ENCODE results near the gene TFAM. TPM values are rescaled to one million over a fixed set of nuclear protein-coding genes. Genes with fewer than 3 reads are reported as not detected.
"Not testable (repeated sequence)": the region's sequence is repeated elsewhere in the genome, so short reads cannot be mapped to it uniquely, and the experiment has no call there.

The TFAM gene
- total RNA-seq, 2 experiments from 2014 or later, result 87.7 to 91.8 TPM

DNA sequence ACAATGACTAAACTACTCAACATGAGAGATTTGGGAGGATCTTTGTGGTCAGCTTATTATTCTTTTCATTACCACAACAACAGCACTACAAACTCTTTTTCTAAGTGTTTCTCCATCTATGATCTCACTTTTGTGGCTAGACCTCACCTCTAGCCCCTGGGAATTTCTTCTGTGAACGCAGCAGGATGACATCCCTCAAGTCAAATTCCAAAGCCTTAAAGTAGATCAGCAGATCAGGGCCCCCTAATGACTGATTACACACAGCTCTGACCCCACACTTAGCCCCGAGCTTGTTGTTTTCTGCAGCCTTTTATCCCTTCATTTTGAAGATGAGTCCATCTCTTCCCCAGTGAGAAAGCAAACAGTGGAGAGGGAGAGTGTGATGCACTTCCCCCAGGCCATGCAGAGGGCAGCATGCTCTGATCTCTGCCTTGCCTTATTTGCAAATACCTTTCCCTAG is 27.3 kb downstream of the TFAM start:
- Mint-ChIP-seq H3K4me1 (ENCODE audit: low read depth) (no peaks in the 10 kb centered on the region), H3K27ac (no peak overlapping the region), H3K9me3 (no peaks in the 10 kb centered on the region), H3K36me3 (ENCODE audit: low read depth) (no peaks in the 10 kb centered on the region), H3K4me3 (no peak overlapping the region), H3K27me3 (ENCODE audit: low read depth) (peaks cover 4% of the 10 kb centered on the region)
- CTCF ChIA-PET, result interaction anchor here (0.8 kb wide), 1 partner anchor 119 kb away, joined by 3 read pairs; no protein-coding TSS in a partner anchor
- intact Hi-C loops (cut with micrococcal nuclease), result no loop called here
- no peak for DNase-seq

DNA sequence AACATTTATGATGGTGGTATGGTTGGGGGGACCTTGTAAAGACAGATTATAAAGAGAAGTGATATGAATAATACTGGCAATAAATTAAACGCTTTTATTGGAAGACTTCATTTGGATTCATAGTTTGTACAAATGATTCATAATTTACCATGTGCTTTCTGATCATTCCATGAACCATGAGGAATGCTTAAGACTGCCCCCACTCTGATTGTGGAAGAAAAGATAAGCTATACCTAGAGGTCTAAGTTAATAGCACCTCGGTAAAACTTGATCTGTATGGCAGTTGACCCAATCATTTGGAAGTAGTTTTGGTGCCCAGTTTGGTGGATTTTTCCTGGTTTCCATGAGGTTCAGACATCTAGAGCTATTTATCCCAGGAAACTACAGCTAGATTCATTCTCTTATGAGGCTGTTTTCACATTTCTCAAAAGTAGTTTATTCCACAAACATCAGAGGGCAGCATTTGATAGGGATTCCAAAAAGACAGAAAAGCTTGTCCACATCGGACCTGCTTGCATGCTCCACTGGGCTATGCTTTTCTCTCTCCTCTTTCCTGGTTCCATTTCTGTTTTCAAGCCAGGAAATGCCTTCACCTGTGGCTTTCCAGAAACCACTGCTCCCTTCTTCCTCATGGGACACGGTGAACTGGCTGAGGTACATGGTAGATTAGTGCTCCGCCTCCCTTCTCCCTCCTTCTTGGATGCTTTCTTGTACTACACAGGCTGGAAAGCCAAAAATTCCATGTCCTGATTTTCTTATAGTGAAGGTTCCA is 29.2 kb downstream of the TFAM start:
- peaks cover 2% of the 10 kb centered on the region for H3K36me3 Mint-ChIP-seq (ENCODE audit: low read depth)
- intact Hi-C loops (cut with micrococcal nuclease), result no loop called here
- H3K4me3 Mint-ChIP-seq, result no peak overlapping the region
- peaks cover 6% of the 10 kb centered on the region for H3K27me3 Mint-ChIP-seq (ENCODE audit: low read depth)
- DNase-seq, result no peak
- H3K4me1 Mint-ChIP-seq (ENCODE audit: low read depth), result no peaks in the 10 kb centered on the region
- CTCF ChIA-PET, result no interaction called here
- H3K9me3 Mint-ChIP-seq, result peaks cover 4% of the 10 kb centered on the region
- H3K27ac Mint-ChIP-seq, result no peak overlapping the region

DNA sequence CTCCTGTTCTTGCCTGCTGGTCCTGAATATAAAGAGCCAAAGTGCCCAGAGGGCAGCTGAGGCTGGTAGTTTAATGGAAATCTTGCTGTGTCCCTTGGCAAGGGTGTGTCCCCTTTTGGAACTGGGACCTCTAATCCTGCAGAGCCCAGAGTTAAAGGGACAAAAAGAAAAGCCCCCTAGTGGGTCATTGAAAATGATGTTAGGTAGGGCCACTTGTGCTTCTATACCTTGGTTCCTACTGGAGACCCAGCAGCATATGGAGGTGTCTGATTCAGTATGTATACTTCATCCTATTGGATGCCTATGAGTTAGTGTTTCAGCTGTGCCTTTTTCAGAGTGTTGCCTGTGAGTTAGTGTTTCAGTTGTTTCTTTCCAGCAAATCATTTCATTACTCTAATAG is 30.5 kb downstream of the TFAM start:
- intact Hi-C loops (cut with micrococcal nuclease), result no loop called here

DNA sequence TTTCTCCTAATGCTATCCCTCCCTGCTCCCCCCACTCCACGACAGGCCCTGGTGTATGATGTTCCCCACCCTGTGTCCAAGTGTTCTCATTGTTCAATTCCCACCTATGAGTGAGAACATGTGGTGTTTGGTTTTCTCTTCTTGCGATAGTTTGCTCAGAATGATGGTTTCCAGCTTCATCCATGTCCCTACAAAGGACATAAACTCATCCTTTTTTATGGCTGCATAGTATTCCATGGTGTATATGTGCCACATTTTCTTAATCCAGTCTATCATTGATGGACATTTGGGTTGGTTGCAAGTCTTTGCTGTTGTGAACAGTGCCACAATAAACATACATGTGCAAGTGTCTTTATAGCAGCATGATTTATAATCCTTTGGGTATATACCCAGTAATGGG is 32.7 kb downstream of the TFAM start:
- H3K36me3 Mint-ChIP-seq (ENCODE audit: low read depth); CTCF ChIA-PET; H3K4me1 Mint-ChIP-seq (ENCODE audit: low read depth); H3K9me3 Mint-ChIP-seq; H3K27ac Mint-ChIP-seq; intact Hi-C loops (cut with micrococcal nuclease); H3K4me3 Mint-ChIP-seq; DNase-seq: not testable (repeated sequence)
- H3K27me3 Mint-ChIP-seq (ENCODE audit: low read depth), result peaks cover 15% of the 10 kb centered on the region

More for the DNA sequence above, 30.5 kb downstream of the TFAM start:
- Mint-ChIP-seq H3K27ac (no peak overlapping the region), H3K9me3 (peaks cover 4% of the 10 kb centered on the region), H3K27me3 (ENCODE audit: low read depth) (peaks cover 8% of the 10 kb centered on the region), H3K4me1 (ENCODE audit: low read depth) (no peaks in the 10 kb centered on the region), H3K4me3 (no peak overlapping the region), H3K36me3 (ENCODE audit: low read depth) (peaks cover 3% of the 10 kb centered on the region)
- CTCF ChIA-PET, result no interaction called here
- no peak for DNase-seq

DNA sequence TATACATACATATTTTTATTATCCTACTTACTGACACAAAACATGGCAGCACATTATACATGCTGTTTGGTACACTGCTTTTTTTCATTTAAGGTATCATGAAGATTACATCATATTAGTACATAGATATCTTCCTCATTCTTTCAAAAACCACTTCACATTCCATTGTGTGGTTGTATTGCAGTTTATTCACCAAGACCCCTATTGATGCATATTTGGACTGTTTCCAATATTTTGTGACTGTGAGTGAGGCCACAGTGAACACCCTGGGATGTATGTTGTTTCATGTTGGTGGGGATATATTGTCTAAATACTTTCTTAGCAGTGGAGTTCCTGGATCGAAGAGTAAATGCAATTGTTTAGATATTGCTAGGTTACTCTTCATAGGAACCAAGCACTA is 39.0 kb downstream of the TFAM start:
- H3K36me3 Mint-ChIP-seq (ENCODE audit: low read depth), result peaks cover 3% of the 10 kb centered on the region
- DNase-seq, result no peak
- no peak overlapping the region for H3K4me3 Mint-ChIP-seq
- CTCF ChIA-PET, result no interaction called here
- H3K4me1 Mint-ChIP-seq (ENCODE audit: low read depth), result no peaks in the 10 kb centered on the region
- intact Hi-C loops (cut with micrococcal nuclease), result no loop called here
- peaks cover 24% of the 10 kb centered on the region for H3K27me3 Mint-ChIP-seq (ENCODE audit: low read depth)
- H3K9me3 Mint-ChIP-seq, result peaks cover 7% of the 10 kb centered on the region
- H3K27ac Mint-ChIP-seq, result no peak overlapping the region

DNA sequence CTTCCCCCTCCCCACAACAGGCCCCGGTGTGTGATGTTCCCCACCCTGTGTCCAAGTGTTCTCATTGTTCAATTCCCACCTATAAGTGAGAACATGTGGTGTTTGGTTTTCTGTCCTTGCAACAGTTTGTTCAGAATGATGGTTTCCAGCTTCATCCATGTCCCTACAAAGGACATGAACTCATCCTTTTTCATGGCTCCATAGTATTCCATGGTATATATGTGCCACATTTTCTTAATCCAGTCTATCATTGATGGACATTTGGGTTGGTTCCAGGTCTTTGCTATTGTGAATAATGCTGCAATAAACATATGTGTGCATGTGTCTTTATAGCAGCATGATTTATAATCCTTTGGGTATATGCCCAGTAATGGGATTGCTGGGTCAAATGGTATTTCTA is 43.2 kb downstream of the TFAM start:
- H3K4me1 Mint-ChIP-seq (ENCODE audit: low read depth); H3K9me3 Mint-ChIP-seq; H3K27ac Mint-ChIP-seq; intact Hi-C loops (cut with micrococcal nuclease); H3K4me3 Mint-ChIP-seq; CTCF ChIA-PET; H3K36me3 Mint-ChIP-seq (ENCODE audit: low read depth); DNase-seq: not testable (repeated sequence)
- H3K27me3 Mint-ChIP-seq (ENCODE audit: low read depth), result peaks cover 16% of the 10 kb centered on the region

DNA sequence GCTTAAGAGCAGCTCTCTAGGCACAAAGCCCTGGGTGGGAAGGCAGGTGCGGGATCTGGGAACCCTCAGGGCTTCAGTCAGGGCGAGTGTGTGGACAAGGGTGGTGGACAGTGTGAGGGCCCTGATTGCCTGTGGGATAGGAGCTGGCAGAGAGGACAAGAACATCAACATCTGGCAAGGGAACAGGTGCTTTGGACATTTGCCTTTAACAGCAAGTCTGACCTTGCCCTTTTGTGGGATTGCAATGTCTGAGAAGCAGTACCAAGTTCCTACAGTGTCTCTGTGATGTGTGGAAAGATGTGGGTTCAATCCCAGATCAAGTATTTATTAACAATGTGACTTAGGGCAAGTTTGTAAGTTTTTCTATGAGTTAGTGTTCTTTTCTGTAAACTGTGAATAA is 46.7 kb downstream of the TFAM start:
- peaks cover 8% of the 10 kb centered on the region for H3K27me3 Mint-ChIP-seq (ENCODE audit: low read depth)
- H3K4me1 Mint-ChIP-seq (ENCODE audit: low read depth), result peaks cover 14% of the 10 kb centered on the region
- DNase-seq, result no peak
- CTCF ChIA-PET, result interaction anchor here (0.7 kb wide), 1 partner anchor 99 kb away, joined by 3 read pairs; no protein-coding TSS in a partner anchor
- H3K4me3 Mint-ChIP-seq, result no peak overlapping the region
- H3K27ac Mint-ChIP-seq, result no peak overlapping the region
- peaks cover under 1% of the 10 kb centered on the region for H3K9me3 Mint-ChIP-seq
- H3K36me3 Mint-ChIP-seq (ENCODE audit: low read depth), result no peaks in the 10 kb centered on the region
- intact Hi-C loops (cut with micrococcal nuclease), result no loop called here

DNA sequence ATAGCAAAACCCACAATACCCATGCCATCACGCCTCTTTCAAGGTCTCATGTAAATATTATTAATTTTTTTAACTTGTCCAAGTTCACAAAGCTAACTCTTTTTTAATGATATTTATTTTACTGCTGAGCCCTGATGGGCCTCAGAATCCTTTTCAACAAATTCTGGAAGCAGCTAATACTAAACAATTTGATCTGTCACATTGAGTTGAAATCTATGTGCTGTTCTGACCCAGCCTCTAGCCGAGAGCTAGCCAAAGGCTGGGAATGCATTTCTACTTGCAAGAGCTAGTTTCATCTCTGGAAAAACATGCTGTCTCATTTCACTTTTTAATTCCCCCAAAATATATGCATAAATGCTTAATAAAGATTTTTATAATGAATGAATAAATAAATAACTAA is 47.9 kb downstream of the TFAM start:
- Mint-ChIP-seq H3K27ac (no peak overlapping the region), H3K27me3 (ENCODE audit: low read depth) (peaks cover 6% of the 10 kb centered on the region), H3K4me1 (ENCODE audit: low read depth) (peaks cover 14% of the 10 kb centered on the region), H3K9me3 (no peaks in the 10 kb centered on the region), H3K4me3 (no peak overlapping the region), H3K36me3 (ENCODE audit: low read depth) (no peaks in the 10 kb centered on the region)
- intact Hi-C loops (cut with micrococcal nuclease), result no loop called here
- no peak for DNase-seq
- CTCF ChIA-PET, result no interaction called here

DNA sequence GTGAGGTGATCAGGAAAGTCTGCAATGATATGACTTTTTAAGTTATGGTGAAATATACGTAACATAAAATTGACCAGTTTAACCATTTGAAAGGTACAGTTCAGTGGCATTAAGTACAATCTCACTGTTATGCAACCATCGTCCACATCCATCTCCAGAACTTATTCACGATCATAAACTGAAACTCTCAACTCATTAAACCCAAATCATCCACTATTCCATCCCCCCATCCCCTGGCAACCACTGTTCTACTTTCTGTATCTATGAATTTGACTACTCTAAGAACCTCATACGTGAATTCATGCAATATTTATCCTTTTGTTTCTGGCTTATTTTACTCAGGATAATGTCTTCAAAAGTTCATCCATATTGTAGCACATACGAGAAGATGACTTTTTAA is 48.4 kb downstream of the TFAM start:
- CTCF ChIA-PET, result no interaction called here
- peaks cover 6% of the 10 kb centered on the region for H3K27me3 Mint-ChIP-seq (ENCODE audit: low read depth)
- H3K4me1 Mint-ChIP-seq (ENCODE audit: low read depth), result peaks cover 14% of the 10 kb centered on the region
- H3K9me3 Mint-ChIP-seq, result no peaks in the 10 kb centered on the region
- no peak overlapping the region for H3K4me3 Mint-ChIP-seq
- H3K36me3 Mint-ChIP-seq (ENCODE audit: low read depth), result no peaks in the 10 kb centered on the region
- no peak for DNase-seq
- no peak overlapping the region for H3K27ac Mint-ChIP-seq
- intact Hi-C loops (cut with micrococcal nuclease), result no loop called here

DNA sequence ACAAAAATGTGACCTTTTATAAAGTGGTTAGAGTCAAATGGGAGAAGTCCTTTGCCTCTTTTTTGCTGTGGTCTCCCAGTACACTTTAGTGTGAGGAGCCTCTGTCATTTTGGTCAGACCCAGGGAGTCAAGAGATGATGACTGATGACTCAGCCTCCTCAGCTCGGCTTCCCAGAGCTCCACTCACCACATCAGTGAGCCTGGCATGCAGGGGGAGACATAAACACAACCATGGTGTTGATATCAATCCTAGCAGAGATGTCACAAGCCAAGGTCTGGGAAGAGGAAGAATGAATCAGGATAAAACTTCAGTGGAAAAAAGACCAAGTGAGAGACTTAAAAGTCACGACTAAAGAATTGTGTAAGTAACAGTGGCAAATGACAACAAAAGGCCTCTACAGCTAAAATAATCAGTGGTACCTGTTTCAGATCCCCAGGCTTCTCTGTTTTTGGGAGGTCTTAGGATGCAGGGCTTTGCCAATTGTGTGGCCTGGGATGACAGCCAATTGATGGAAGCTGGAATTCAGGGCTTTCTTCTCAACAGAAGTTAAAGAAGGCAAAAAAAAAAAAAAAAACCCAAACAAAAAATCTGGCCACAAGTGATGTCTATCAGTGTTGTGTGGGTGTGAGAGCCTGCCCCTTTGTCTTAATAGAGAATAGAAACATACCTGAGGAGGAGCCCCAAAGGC is 50.2 kb downstream of the TFAM start:
- intact Hi-C loops (cut with micrococcal nuclease), result no loop called here
- H3K4me1 Mint-ChIP-seq (ENCODE audit: low read depth), result peaks cover 14% of the 10 kb centered on the region
- no peaks in the 10 kb centered on the region for H3K36me3 Mint-ChIP-seq (ENCODE audit: low read depth)
- no peak overlapping the region for H3K27ac Mint-ChIP-seq
- peaks cover 5% of the 10 kb centered on the region for H3K9me3 Mint-ChIP-seq
- H3K27me3 Mint-ChIP-seq (ENCODE audit: low read depth), result peaks cover 8% of the 10 kb centered on the region
- no peak overlapping the region for H3K4me3 Mint-ChIP-seq
- DNase-seq, result peak; percentile 49
- CTCF ChIA-PET, result no interaction called here

DNA sequence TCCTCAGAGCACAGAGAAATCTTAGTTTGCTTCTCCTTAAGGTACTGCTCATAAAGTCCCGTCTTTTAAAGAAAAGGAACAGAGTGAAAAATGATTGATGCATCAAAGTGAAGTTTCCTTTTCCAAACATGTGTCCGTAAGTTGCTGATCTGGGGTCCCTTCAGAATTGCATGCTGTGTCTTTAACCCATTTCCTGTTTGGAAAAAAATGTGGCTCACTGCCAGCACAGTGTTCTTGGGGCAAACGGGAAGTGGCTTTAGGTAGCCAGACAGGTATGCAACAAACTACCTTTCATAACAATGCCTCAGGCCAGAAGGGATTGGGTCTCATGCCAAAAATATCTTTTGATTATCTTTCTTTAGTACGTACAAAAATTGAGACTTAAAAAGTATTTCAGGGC is 50.9 kb downstream of the TFAM start:
- H3K27ac Mint-ChIP-seq, result no peak overlapping the region
- DNase-seq, result peak; percentile 10
- no peaks in the 10 kb centered on the region for H3K36me3 Mint-ChIP-seq (ENCODE audit: low read depth)
- no peak overlapping the region for H3K4me3 Mint-ChIP-seq
- CTCF ChIA-PET, result no interaction called here
- H3K9me3 Mint-ChIP-seq, result peaks cover 7% of the 10 kb centered on the region
- peaks cover 9% of the 10 kb centered on the region for H3K27me3 Mint-ChIP-seq (ENCODE audit: low read depth)
- peaks cover 14% of the 10 kb centered on the region for H3K4me1 Mint-ChIP-seq (ENCODE audit: low read depth)
- intact Hi-C loops (cut with micrococcal nuclease), result no loop called here

DNA sequence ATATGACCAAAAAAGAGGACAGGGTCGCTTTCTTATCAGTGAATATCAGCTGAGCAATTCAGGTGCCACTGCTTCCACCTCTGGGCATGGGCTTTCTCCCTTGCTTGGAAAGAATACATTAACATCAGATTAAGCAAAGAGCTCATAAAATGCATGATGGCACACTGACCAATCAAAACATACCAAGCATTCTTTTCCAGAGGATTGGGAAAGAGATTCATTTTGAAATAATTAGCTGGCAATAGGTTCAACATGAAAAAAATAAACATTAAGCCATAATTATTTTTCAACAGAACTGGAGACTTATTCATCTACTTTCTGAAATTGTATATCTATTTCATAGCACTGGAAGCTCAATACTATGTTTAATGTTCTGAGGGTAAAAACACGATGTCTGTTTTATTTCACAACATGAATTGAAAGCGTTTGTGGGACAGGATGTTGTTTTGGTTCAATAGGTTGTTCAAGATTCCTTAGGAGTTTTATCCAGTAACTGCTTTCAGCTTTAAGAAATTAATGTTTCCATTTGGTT is 53.2 kb downstream of the TFAM start:
- Mint-ChIP-seq H3K4me3 (no peak overlapping the region), H3K27ac (no peak overlapping the region), H3K36me3 (ENCODE audit: low read depth) (no peaks in the 10 kb centered on the region), H3K27me3 (ENCODE audit: low read depth) (peaks cover 5% of the 10 kb centered on the region), H3K4me1 (ENCODE audit: low read depth) (peaks cover 14% of the 10 kb centered on the region), H3K9me3 (peaks cover 7% of the 10 kb centered on the region)
- no peak for DNase-seq
- CTCF ChIA-PET, result interaction anchor here (0.9 kb wide), 1 partner anchor 261 kb away, joined by 3 read pairs; no protein-coding TSS in a partner anchor
- intact Hi-C loops (cut with micrococcal nuclease), result no loop called here

DNA sequence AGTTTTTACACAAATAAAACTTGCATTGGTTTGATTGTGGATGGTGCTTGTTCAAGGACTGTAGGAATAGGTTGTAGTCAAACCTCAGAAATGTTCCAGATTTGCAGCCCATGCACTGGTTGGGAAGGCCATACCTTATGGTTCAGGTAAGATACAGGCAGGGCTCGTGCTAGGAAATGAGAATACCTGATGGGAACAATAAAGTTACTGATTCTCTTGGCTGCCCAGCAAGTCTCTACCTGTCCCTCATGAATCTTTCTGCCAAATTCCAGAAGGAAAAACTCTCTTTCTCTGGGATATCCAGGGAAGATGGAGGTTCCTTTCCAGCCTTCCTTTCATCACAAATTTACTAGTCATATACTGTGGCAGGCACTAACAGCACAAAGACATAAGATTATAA is 53.8 kb downstream of the TFAM start:
- peaks cover 7% of the 10 kb centered on the region for H3K9me3 Mint-ChIP-seq
- no peaks in the 10 kb centered on the region for H3K36me3 Mint-ChIP-seq (ENCODE audit: low read depth)
- CTCF ChIA-PET, result no interaction called here
- H3K4me1 Mint-ChIP-seq (ENCODE audit: low read depth), result peaks cover 14% of the 10 kb centered on the region
- H3K27ac Mint-ChIP-seq, result no peak overlapping the region
- DNase-seq, result no peak
- H3K27me3 Mint-ChIP-seq (ENCODE audit: low read depth), result peaks cover 2% of the 10 kb centered on the region
- H3K4me3 Mint-ChIP-seq, result no peak overlapping the region
- intact Hi-C loops (cut with micrococcal nuclease), result no loop called here
